B cell (primary cell): ENCODE data around the gene QKI. TPM values are rescaled to one million over a fixed set of nuclear protein-coding genes. Genes with fewer than 3 reads are reported as not detected.

Source experiments
- ATAC-seq: fragments of 200-7000 bp; cut with Tn5 transposase; one replicate; pipeline ENCODE4 v1.10.0; 2021; ENCODE audit warnings: low read depth, mild to moderate bottlenecking, moderate number of reproducible peaks, moderate library complexity
- CTCF ChIA-PET: fragments of 350-600 bp; sonication (Branson Sonifier 250); formaldehyde crosslinking; loops from one replicate; lab custom pipeline; 2021; ENCODE audit warnings: antibody characterized with exemption, inconsistent platforms; lab: Charles Lee
- POLR2A ChIA-PET: fragments of 350-600 bp; sonication (Branson Sonifier 250); formaldehyde crosslinking; loops from one replicate; lab custom pipeline; 2021; ENCODE audit warnings: antibody characterized with exemption; lab: Charles Lee
- DNase-seq: peaks from one replicate; pipeline ENCODE4 v3.0.0; 2013
- H2AFZ ChIP-seq: 2 replicates; pipeline ENCODE4 v1.6.1; 2012; ENCODE audit warnings: mild to moderate bottlenecking, low read depth, low read length; ENCODE audit not compliant: insufficient read depth, poor library complexity, severe bottlenecking
- H3K27ac ChIP-seq, 2 donors: 1 replicate in 1 of 2; 2 replicates in 1 of 2; pipeline ENCODE4 v1.5.1; 2012 to 2013; ENCODE audit warnings: low read length in 2 of 2, mild to moderate bottlenecking in 2 of 2, moderate library complexity in 1 of 2
- H3K27me3 ChIP-seq, 4 experiments: fragments of 200-600 bp in 1 of 4; sonication (generic) in 1 of 4; replicated peaks in 1 of 4; 1 replicate in 2 of 4; 2 replicates in 2 of 4; pipeline versions ENCODE4 v1.6.1 to v1.7.0; 2013 to 2016; ENCODE audit warnings: low read length in 3 of 4, mild to moderate bottlenecking in 2 of 4, mixed read lengths in 1 of 4, moderate library complexity in 1 of 4; ENCODE audit not compliant: insufficient read depth in 4 of 4, control insufficient read depth in 3 of 4; ENCODE audit errors: control extremely low read depth in 1 of 4
- H3K36me3 ChIP-seq, 2 experiments: replicated peaks in 1 of 2; 1 replicate in 1 of 2; 2 replicates in 1 of 2; pipeline versions ENCODE4 v1.6.1 to v1.7.1; 2013; ENCODE audit warnings: low read length in 1 of 2; ENCODE audit not compliant: insufficient read depth in 2 of 2, control insufficient read depth in 1 of 2; ENCODE audit errors: control extremely low read depth in 1 of 2, extremely low read depth in 1 of 2
- H3K4me1 ChIP-seq, 2 donors: fragments of 200-600 bp in 1 of 2; sonication (generic) in 1 of 2; 1 replicate in 1 of 2; 2 replicates in 1 of 2; pipeline versions ENCODE4 v1.5.1 to v1.6.1; 2013 to 2017; ENCODE audit warnings: low read length in 2 of 2; ENCODE audit not compliant: control insufficient read depth in 2 of 2, insufficient read depth in 2 of 2
- H3K4me2 ChIP-seq: replicated peaks from 2 replicates; pipeline ENCODE3; 2012; ENCODE audit warnings: mild to moderate bottlenecking, low read depth, low read length; ENCODE audit not compliant: poor library complexity, severe bottlenecking
- H3K4me3 ChIP-seq, 5 experiments: fragments of 200-600 bp in 1 of 5; sonication (generic) in 1 of 5; 1 replicate in 3 of 5; 2 replicates in 2 of 5; pipeline versions ENCODE4 v1.5.1 to v1.7.0; 2011 to 2016; ENCODE audit warnings: low read length in 4 of 5, mild to moderate bottlenecking in 4 of 5, low read depth in 2 of 5, control low read depth in 1 of 5, moderate library complexity in 1 of 5; ENCODE audit not compliant: insufficient read depth in 1 of 5; ENCODE audit errors: control extremely low read depth in 1 of 5, extremely low read depth in 1 of 5
- H3K79me2 ChIP-seq: fragments of 200-600 bp; sonication (generic); one replicate; pipeline ENCODE4 v1.6.0; 2016; ENCODE audit warnings: low read length; ENCODE audit not compliant: control insufficient read depth, insufficient read depth
- H3K9ac ChIP-seq: fragments of 200-600 bp; sonication (generic); 2 replicates; pipeline ENCODE4 v1.6.1; 2017; ENCODE audit warnings: mild to moderate bottlenecking, low read length, moderate library complexity
- H3K9me3 ChIP-seq, 3 donors: one replicate each; pipeline versions ENCODE4 v1.6.1 to v1.7.1; 2013; ENCODE audit warnings: low read length in 2 of 3; ENCODE audit not compliant: control insufficient read depth in 2 of 3, insufficient read depth in 1 of 3; ENCODE audit errors: control extremely low read depth in 1 of 3
- H4K20me1 ChIP-seq: 2 replicates; pipeline ENCODE4 v1.6.0; 2012; ENCODE audit warnings: mild to moderate bottlenecking, low read length; ENCODE audit not compliant: insufficient read depth, control insufficient read depth, poor library complexity, severe bottlenecking
- H3K27ac Mint-ChIP-seq: one replicate; pipeline ENCODE4 v1.8.0; 2021; ENCODE audit warnings: mixed read lengths
- H3K27me3 Mint-ChIP-seq: one replicate; pipeline ENCODE4 v1.8.0; 2021; ENCODE audit warnings: mixed read lengths
- H3K4me1 Mint-ChIP-seq: one replicate; pipeline ENCODE4 v1.8.0; 2021; ENCODE audit warnings: mixed read lengths
- H3K4me3 Mint-ChIP-seq: one replicate; pipeline ENCODE4 v1.8.0; 2021; ENCODE audit warnings: mixed read lengths
- H3K9me3 Mint-ChIP-seq: one replicate; pipeline ENCODE4 v1.8.0; 2022; ENCODE audit warnings: mixed read lengths; ENCODE audit not compliant: insufficient read depth
- CTCF ChIP-seq: fragments of 200-600 bp; IDR thresholded peaks from one replicate; pipeline ENCODE4 v1.8.0; 2022; ENCODE audit warnings: antibody characterized with exemption, mild to moderate bottlenecking
- EZH2 ChIP-seq: IDR thresholded peaks from 2 replicates; pipeline ENCODE4 v1.6.1; 2012; ENCODE audit warnings: borderline replicate concordance, low read depth, mild to moderate bottlenecking, moderate library complexity, low read length; ENCODE audit not compliant: insufficient read depth, poor library complexity, severe bottlenecking
- WGBS: methylation state at CpG from one replicate; pipeline ENCODE4 v1.1.5; 2013; ENCODE audit warnings: missing lambda C conversion rate; ENCODE audit not compliant: insufficient coverage; 5-methylcytosine and 5-hydroxymethylcytosine counted together
- intact Hi-C: fragments of 100-400 bp; cut with micrococcal nuclease; formaldehyde crosslinking; loops from one replicate; pipeline ENCODE4 v1.10.0; 2022
- polyA plus RNA-seq: library from polyadenylated mRNA; depleted of rRNA; stranded (reverse); fragments of >200 nt; gene quantifications from 2 replicates; pipeline ENCODE4 v1.2.3, GENCODE V29; 2012
- total RNA-seq, 2 donors: library from RNA; stranded (reverse); fragments of 120-200 nt in 1 of 2; gene quantifications; 1 replicate in 1 of 2; 2 replicates in 1 of 2; pipeline versions ENCODE4 v1.2.3 to v1.2.4, GENCODE V29; 2013 to 2022

QKI gene
- total and polyA plus RNA-seq, 2 donors (not counting 1 experiment from before 2014, with no cell fraction given), result 38.8 to 79.5 TPM

GRCh38 chr6:163463180-163463579 is 48.7 kb downstream of the QKI start:
- H3K27ac Mint-ChIP-seq, result no peak overlapping the region
- intact Hi-C loops, result no loop called here

DNA sequence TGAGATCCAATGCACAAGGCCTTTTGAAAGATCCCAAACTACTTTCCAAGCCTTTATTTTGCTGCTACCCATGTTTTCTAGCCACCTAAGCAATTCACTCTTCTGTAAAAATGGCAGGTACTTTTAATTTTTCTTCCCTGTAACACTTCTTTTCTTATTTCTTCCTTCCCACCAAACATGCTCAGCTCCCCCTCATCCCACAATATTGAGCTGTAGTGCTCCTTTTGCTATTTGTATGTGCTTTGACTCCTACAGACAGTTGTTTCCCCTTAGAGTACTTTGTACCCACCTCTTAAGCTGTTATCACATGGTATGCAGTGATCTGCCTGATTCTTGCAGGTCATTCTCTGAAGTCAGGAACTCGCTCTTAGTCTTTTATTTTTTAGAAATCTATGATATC is 49.3 kb downstream of the QKI start:
- Mint-ChIP-seq H3K4me1 (peaks cover 51% of the 10 kb centered on the region), H3K4me3 (no peak overlapping the region), H3K27ac (no peak overlapping the region), H3K27me3 (no peaks in the 10 kb centered on the region), H3K9me3 (no peaks in the 10 kb centered on the region)
- Histone ChIP-seq H3K79me2 (peaks cover 84% of the 10 kb centered on the region), H3K4me2 (no peak overlapping the region), H3K27me3 (no peaks in the 10 kb centered on the region), H3K9me3 (peaks cover 0 to 3% (median 0%) of the 10 kb centered on the region in 3 donors), H2AFZ (no peak overlapping the region), H3K9ac (no peak overlapping the region), H3K27ac (no peak overlapping the region), H3K4me1 (peaks cover 11 to 22% of the 10 kb centered on the region in 2 donors), H3K36me3 (no peaks in the 10 kb centered on the region), H3K4me3 (no peak overlapping the region), H4K20me1 (no peaks in the 10 kb centered on the region)
- no peak for TF ChIP-seq EZH2
- no peak for TF ChIP-seq CTCF
- no CpG with 5 or more reads among the region's 1 CpG for WGBS
- DNase-seq, result no peak
- ChIA-PET CTCF (interaction anchor here (0.9 kb wide), 1 partner anchor 493 kb away, joined by 3 read pairs; no protein-coding TSS in a partner anchor), POLR2A (no interaction called here)
- ATAC-seq, result no peak
- intact Hi-C loops, result no loop called here

More at GRCh38 chr6:163463180-163463579, 48.7 kb downstream of the QKI start:
- H3K79me2 ChIP-seq, result peaks cover 87% of the 10 kb centered on the region
- H3K4me2 ChIP-seq, result no peak overlapping the region
- TF ChIP-seq EZH2 (no peak), CTCF (no peak)
- DNase-seq, result no peak
- H3K9me3 ChIP-seq, result peaks cover 0 to 3% (median 0%) of the 10 kb centered on the region in 3 donors
- H3K9ac ChIP-seq, result no peak overlapping the region
- H3K4me3 Mint-ChIP-seq, result no peak overlapping the region
- H3K27me3 ChIP-seq, result no peaks in the 10 kb centered on the region
- no peak overlapping the region for H3K27ac ChIP-seq
- WGBS, result no CpG with 5 or more reads among the region's 5 CpGs
- ChIA-PET POLR2A (no interaction called here), CTCF (no interaction called here)
- no peak for ATAC-seq
- H3K4me1 ChIP-seq, result peaks cover 13 to 25% of the 10 kb centered on the region in 2 donors
- no peaks in the 10 kb centered on the region for H3K27me3 Mint-ChIP-seq
- H4K20me1 ChIP-seq, result no peaks in the 10 kb centered on the region
- H2AFZ ChIP-seq, result no peak overlapping the region
- no peaks in the 10 kb centered on the region for H3K9me3 Mint-ChIP-seq
- H3K36me3 ChIP-seq, result no peaks in the 10 kb centered on the region
- H3K4me3 ChIP-seq, result no peak overlapping the region
- peaks cover 52% of the 10 kb centered on the region for H3K4me1 Mint-ChIP-seq
